RWPE2 (cell line): Measurements from ENCODE around the gene SPTBN5.

Experiments used
- ATAC-seq: fragments of 200-7000 bp; cut with Tn5 transposase; 3 replicates; pipeline ENCODE4 v1.9.1; 2021; ENCODE audit warnings: low read depth
- DNase-seq: peaks from one replicate; pipeline ENCODE4 v3.0.0-alpha.2; 2020; ENCODE audit warnings: low spot score
- H3K27ac ChIP-seq: fragments of 450-650 bp; 2 replicates; pipeline ENCODE4 v1.5.1; 2017; ENCODE audit warnings: mild to moderate bottlenecking; ENCODE audit not compliant: poor library complexity, severe bottlenecking
- H3K27me3 ChIP-seq: fragments of 250-450 bp; sonication (Bioruptor Pico); 2 replicates; pipeline ENCODE4 v1.5.1; 2021; ENCODE audit warnings: mild to moderate bottlenecking, moderate library complexity; ENCODE audit not compliant: insufficient read depth, poor library complexity, severe bottlenecking
- H3K36me3 ChIP-seq: fragments of 250-450 bp; sonication (Bioruptor Pico); 2 replicates; pipeline ENCODE4 v1.5.1; 2020; ENCODE audit warnings: low read depth, mild to moderate bottlenecking, moderate library complexity
- H3K4me1 ChIP-seq: fragments of 250-450 bp; sonication (Bioruptor Pico); 2 replicates; pipeline ENCODE4 v1.5.1; 2021; ENCODE audit warnings: mild to moderate bottlenecking, moderate library complexity; ENCODE audit not compliant: insufficient read depth, poor library complexity, severe bottlenecking
- H3K4me3 ChIP-seq: fragments of 250-450 bp; sonication (Bioruptor Pico); 2 replicates; pipeline ENCODE4 v1.5.1; 2021; ENCODE audit warnings: mild to moderate bottlenecking, moderate library complexity; ENCODE audit not compliant: severe bottlenecking
- H3K9me3 ChIP-seq: fragments of 250-450 bp; sonication (Bioruptor Pico); 2 replicates; pipeline ENCODE4 v1.5.1; 2021; ENCODE audit warnings: mild to moderate bottlenecking, moderate library complexity; ENCODE audit not compliant: severe bottlenecking
- TF ChIP-seq, protein P1 (sequence below): fragments of 450-650 bp; IDR thresholded peaks from one replicate; pipeline ENCODE4 v1.5.1; 2017; ENCODE audit warnings: mild to moderate bottlenecking, moderate library complexity; ENCODE audit not compliant: poor library complexity, severe bottlenecking

The SPTBN5 gene

DNA sequence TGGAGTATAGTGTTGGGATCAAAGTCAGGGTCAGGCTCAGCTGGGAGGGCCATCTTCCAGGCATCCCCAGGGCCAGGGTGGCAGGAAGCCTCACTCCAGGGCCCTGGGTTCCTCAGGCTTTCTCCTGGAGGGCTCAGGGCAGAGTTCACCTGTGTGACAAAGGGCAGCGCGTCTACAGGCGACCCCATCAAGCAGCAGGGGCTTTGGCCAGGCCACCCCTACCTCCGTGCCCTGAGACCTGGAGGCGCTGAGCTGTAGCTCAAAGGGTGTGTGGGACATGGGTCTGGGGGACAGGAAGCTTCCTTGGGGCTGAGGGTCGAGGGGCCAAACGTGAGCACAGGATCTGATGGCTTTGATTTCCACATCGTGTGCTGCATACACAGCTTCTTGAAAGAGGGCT is 12.8 kb downstream of the SPTBN5 start:
- DNase-seq, result no peak
- Histone ChIP-seq H3K27ac (no peak overlapping the region), H3K27me3 (no peaks in the 10 kb centered on the region), H3K9me3 (no peaks in the 10 kb centered on the region), H3K4me1 (peaks cover 3% of the 10 kb centered on the region), H3K36me3 (no peaks in the 10 kb centered on the region), H3K4me3 (no peak overlapping the region)
- TF ChIP-seq, protein P1, sequence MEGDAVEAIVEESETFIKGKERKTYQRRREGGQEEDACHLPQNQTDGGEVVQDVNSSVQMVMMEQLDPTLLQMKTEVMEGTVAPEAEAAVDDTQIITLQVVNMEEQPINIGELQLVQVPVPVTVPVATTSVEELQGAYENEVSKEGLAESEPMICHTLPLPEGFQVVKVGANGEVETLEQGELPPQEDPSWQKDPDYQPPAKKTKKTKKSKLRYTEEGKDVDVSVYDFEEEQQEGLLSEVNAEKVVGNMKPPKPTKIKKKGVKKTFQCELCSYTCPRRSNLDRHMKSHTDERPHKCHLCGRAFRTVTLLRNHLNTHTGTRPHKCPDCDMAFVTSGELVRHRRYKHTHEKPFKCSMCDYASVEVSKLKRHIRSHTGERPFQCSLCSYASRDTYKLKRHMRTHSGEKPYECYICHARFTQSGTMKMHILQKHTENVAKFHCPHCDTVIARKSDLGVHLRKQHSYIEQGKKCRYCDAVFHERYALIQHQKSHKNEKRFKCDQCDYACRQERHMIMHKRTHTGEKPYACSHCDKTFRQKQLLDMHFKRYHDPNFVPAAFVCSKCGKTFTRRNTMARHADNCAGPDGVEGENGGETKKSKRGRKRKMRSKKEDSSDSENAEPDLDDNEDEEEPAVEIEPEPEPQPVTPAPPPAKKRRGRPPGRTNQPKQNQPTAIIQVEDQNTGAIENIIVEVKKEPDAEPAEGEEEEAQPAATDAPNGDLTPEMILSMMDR, result no peak
- no peak for ATAC-seq

DNA sequence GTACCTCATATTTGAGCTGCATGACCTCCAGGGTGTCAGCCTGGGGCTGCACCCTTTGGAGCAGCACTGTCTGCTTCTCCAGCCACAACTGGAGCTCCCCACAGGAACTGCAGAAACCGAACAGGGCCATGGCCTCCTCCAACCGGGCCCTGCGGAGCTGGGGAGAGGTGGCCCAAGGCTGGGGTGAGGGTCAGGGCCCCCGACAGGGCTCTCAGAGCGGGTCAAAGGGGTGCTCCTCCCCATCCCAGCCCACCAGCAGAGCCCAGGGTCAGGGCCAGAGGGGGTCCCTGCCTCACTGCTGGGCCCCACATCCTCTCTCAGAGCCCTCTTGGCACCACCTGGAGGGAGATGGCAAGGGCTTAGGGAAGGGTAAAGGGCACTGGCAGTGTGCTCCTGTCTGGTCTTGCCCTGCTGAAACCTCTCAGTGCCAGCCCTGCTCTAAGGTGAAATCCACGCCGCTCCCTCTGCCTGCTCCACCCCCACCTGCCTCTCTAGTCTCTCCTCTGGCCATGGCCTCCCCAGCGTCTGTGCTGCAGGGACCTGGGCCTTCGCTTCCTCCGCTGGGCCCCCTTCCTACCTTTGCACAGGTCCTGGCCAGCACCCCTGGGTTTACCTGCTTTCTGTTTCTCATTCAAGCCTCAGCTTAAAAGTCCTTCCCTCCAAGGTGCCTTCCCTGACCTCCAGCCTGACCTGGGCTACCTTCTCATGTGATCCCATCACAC is 13.5 kb downstream of the SPTBN5 start:
- Histone ChIP-seq H3K36me3 (no peaks in the 10 kb centered on the region), H3K9me3 (no peaks in the 10 kb centered on the region), H3K4me3 (no peak overlapping the region), H3K27me3 (no peaks in the 10 kb centered on the region), H3K27ac (no peak overlapping the region), H3K4me1 (peaks cover 3% of the 10 kb centered on the region)
- TF ChIP-seq, protein P1, result no peak
- DNase-seq (no peak), ATAC-seq (no peak)

DNA sequence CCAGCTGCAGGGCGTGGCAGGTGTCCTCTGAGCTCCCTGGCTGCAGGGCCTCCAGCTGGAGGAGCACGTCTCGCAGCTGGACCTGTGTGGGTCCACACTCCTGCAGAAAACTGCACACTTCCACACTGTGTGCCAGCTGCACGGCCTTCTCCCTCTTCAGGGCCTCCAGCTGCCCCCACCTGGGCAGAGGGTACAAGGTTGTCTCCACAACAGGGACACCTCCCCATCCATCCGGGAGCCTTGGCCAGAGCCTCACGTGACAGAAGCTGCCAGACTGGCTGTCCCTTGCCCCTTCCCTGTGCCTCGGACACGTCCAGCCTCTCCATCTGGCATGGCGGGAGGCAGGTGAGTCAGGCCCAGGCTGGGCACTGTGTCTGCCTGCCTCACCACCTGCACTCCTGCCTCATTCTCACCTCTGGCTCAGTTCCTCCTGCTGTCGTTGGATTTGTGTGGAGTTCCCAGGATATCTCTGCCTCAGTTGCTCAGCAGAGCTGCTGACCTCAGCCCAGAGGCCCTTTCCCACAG is 14.5 kb downstream of the SPTBN5 start:
- DNase-seq (no peak), ATAC-seq (no peak; the same call in 2 of the 3 replicates)
- H3K27ac ChIP-seq, result no peak overlapping the region
- no peak overlapping the region for H3K4me3 ChIP-seq
- TF ChIP-seq, protein P1, result no peak
- H3K4me1 ChIP-seq, result peaks cover 3% of the 10 kb centered on the region
- no peaks in the 10 kb centered on the region for H3K36me3 ChIP-seq
- H3K9me3 ChIP-seq, result no peaks in the 10 kb centered on the region
- H3K27me3 ChIP-seq, result no peaks in the 10 kb centered on the region

DNA sequence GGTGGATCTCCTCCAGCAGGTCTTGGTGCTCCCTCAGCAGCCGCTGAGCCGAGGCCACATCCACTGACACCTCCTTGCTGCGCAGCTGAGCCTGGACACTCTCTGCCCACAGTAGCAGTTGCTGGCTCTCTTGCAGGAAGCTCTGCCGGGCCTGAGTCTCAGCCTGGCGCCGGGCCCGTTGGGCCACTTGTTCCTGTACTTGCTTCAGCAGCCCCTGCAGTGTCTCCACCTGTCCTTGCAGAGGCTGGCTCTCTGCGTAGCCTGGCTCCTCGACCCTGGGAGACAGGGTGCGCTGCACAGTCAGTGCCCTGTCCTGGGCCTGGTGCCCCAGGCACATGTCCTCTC is 15.5 kb downstream of the SPTBN5 start:
- Histone ChIP-seq H3K4me1 (peaks cover 3% of the 10 kb centered on the region), H3K36me3 (no peaks in the 10 kb centered on the region), H3K27me3 (no peaks in the 10 kb centered on the region), H3K27ac (no peak overlapping the region), H3K4me3 (no peak overlapping the region), H3K9me3 (no peaks in the 10 kb centered on the region)
- DNase-seq (no peak), ATAC-seq (no peak)
- TF ChIP-seq, protein P1, result no peak
